HepG2 (cell line): ENCODE data around the gene FANCD2. TPM values are rescaled to one million over a fixed set of nuclear protein-coding genes. Genes with fewer than 3 reads are reported as not detected.

Experiments used
- ATF3 ChIP-seq: sonication (generic); formaldehyde crosslinking; IDR thresholded peaks from 2 replicates; pipeline ENCODE4 v1.4.0; 2020; ENCODE audit warnings: missing genetic modification reagents
- FOSL2 ChIP-seq: sonication (generic); formaldehyde crosslinking; IDR thresholded peaks from 2 replicates; pipeline ENCODE4 v1.4.0; 2020; ENCODE audit warnings: missing genetic modification reagents
- HBP1 ChIP-seq: IDR thresholded peaks from 2 replicates; pipeline ENCODE4 v1.6.1; 2016; ENCODE audit warnings: low read depth, control low read depth
- JUN ChIP-seq: sonication (generic); formaldehyde crosslinking; IDR thresholded peaks from 2 replicates; pipeline ENCODE4 v1.4.0; 2020; ENCODE audit warnings: mild to moderate bottlenecking, missing genetic modification reagents
- KDM2A ChIP-seq: sonication (generic); formaldehyde crosslinking; IDR thresholded peaks from 2 replicates; pipeline ENCODE4 v1.4.0; 2020; ENCODE audit warnings: low read depth, missing genetic modification reagents, borderline replicate concordance
- KLF9 ChIP-seq: IDR thresholded peaks from 2 replicates; pipeline ENCODE4 v1.6.1; 2016; ENCODE audit warnings: low read depth
- MAZ ChIP-seq, 2 experiments: sonication (generic) in 1 of 2; formaldehyde crosslinking in 1 of 2; IDR thresholded peaks; 2 replicates each; pipeline versions ENCODE4 v1.5.0 to v1.6.1; 2012 to 2020; ENCODE audit warnings: low read depth in 2 of 2, mild to moderate bottlenecking in 2 of 2, borderline replicate concordance in 1 of 2, improper control_type of control experiment in 1 of 2, low read length in 1 of 2, missing genetic modification reagents in 1 of 2, moderate library complexity in 1 of 2
- MED13 ChIP-seq: sonication (generic); formaldehyde crosslinking; IDR thresholded peaks from 2 replicates; pipeline ENCODE4 v1.5.0; 2020; ENCODE audit warnings: missing genetic modification reagents
- NR2C2 ChIP-seq: sonication (generic); formaldehyde crosslinking; IDR thresholded peaks from 2 replicates; pipeline ENCODE4 v1.4.0; 2020; ENCODE audit warnings: missing genetic modification reagents, mild to moderate bottlenecking, moderate library complexity, borderline replicate concordance
- PATZ1 ChIP-seq: sonication (generic); formaldehyde crosslinking; IDR thresholded peaks from 2 replicates; pipeline ENCODE4 v1.4.0; 2020; ENCODE audit warnings: missing genetic modification reagents
- PBX3 ChIP-seq: sonication (generic); formaldehyde crosslinking; IDR thresholded peaks from 2 replicates; pipeline ENCODE4 v1.8.1; 2023; ENCODE audit warnings: missing genetic modification reagents, inconsistent platforms, borderline replicate concordance
- TGIF2 ChIP-seq: IDR thresholded peaks from 2 replicates; pipeline ENCODE4 v1.6.1; 2016; ENCODE audit warnings: control low read depth, missing compliant biosample characterization
- THAP11 ChIP-seq: IDR thresholded peaks from 2 replicates; pipeline ENCODE4 v1.6.1; 2016; ENCODE audit warnings: missing biosample characterization, missing genetic modification reagents
- ZFX ChIP-seq: sonication (generic); formaldehyde crosslinking; IDR thresholded peaks from 2 replicates; pipeline ENCODE4 v1.4.0; 2020; ENCODE audit warnings: mild to moderate bottlenecking, low read depth, missing genetic modification reagents, moderate library complexity
- ZNF614 ChIP-seq: IDR thresholded peaks from 2 replicates; pipeline ENCODE4 v1.6.1; 2018; ENCODE audit warnings: missing biosample characterization, missing genetic modification reagents, inconsistent platforms, borderline replicate concordance
- ZNF878 ChIP-seq: sonication (generic); formaldehyde crosslinking; IDR thresholded peaks from 2 replicates; pipeline ENCODE4 v1.8.1; 2023; ENCODE audit warnings: mild to moderate bottlenecking, missing genetic modification reagents, moderate library complexity
- ZZZ3 ChIP-seq: sonication (generic); formaldehyde crosslinking; IDR thresholded peaks from 2 replicates; pipeline ENCODE4 v1.4.0; 2020; ENCODE audit warnings: missing genetic modification reagents, mild to moderate bottlenecking, borderline replicate concordance
- polyA plus RNA-seq, 8 experiments: library from polyadenylated mRNA; depleted of rRNA in 3 of 8; stranded (reverse) in 7 of 8; unstranded in 1 of 8; fragments of >200 nt; fragmentation: Illumina TruSeq in 4 of 8; extraction: Trizol in 4 of 8; gene quantifications; 2 replicates each; pipeline versions ENCODE4 v1.2.1 to v1.2.3, GENCODE V29; 2011 to 2016; ENCODE audit warnings: low read depth in 4 of 8, missing spikeins in 1 of 8, mixed read lengths in 1 of 8; ENCODE audit not compliant: insufficient read depth in 1 of 8
- total RNA-seq, 5 experiments: library from RNA; depleted of rRNA; stranded (reverse); fragments of >200 nt; fragmentation: Illumina TruSeq; extraction: Trizol; gene quantifications; 2 replicates each; pipeline ENCODE4 v1.2.3, GENCODE V29; 2016; ENCODE audit warnings: low read depth in 1 of 5
- TF ChIP-seq, protein P1 (sequence below): IDR thresholded peaks from 2 replicates; pipeline ENCODE4 v1.4.0; 2020; ENCODE audit warnings: mild to moderate bottlenecking, missing genetic modification reagents

The FANCD2 gene
- total and polyA plus RNA-seq, 2 of the 13 experiments (the other 11 are each of a cell fraction or from before 2014, with no cell fraction given) = 10.1 to 42.0 TPM

DNA sequence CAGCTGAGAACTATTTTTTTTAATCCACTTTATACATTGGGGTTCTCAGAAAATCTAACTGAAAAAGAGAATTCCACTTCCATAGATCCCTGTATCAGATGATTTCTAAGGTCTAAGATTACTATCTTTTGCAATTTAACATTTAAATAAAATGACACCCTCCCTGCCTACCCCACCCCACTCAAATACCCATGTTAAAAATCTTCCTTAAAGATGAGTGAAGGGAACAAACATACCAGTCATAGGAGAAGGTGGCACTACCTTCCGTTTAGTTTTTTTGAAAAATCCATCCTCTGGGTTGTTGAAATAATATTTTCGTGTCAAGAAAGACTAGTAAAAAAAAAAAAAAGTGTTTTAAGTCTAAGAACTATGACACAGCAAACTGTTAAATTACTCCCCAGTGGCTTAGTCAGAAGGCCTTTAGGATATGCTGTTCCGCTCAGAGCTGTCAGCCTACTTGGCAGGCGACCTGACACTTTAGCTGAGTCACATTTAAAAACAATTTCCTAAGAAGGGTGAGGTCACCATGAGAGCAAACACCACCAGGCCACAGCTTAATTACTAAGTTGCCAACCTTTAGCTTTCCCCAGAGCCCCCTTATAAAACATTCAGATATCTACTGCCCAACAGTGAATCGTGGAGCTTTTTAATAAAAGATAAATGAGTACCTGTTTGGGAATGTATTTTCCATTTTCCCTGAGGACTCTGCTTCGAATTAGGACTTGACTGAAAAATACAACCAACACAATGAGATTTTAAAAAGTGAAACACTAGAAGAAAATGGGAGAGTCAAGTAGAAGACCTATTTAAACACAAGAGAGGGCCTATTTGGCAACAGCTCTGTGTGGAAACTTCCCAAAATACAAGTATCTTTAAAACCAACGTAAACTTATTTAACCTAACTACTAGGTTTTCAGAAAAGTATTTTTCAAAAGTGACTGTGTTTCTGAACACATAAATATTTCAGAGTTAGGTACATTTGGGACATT lies 49.2 kb upstream of the FANCD2 start (continued):
- TF ChIP-seq PATZ1 (0 out of 2 replicates have a peak, but pooled peaks have one; percentile 15), MED13 (CRISPR knock-in tag) (no peak), ZNF614 (CRISPR knock-in tag) (0 out of 2 replicates have a peak, but pooled peaks have one; percentile 35), KDM2A (CRISPR knock-in tag) (no peak), ZNF878 (CRISPR knock-in tag) (0 out of 2 replicates have a peak, but pooled peaks have one; percentile 57), ATF3 (CRISPR knock-in tag) (peak; percentile 92), ZFX (CRISPR knock-in tag) (0 out of 2 replicates have a peak, but pooled peaks have one; percentile 28), MAZ (IDR thresholded peaks at IDR 0.05; ENCODE audit: borderline replicate concordance, low read depth, low read length) (no peak), MAZ (CRISPR knock-in tag; IDR thresholded peaks at IDR 0.05; ENCODE audit: low read depth) (no peak), PBX3 (CRISPR knock-in tag) (no peak), ZZZ3 (CRISPR knock-in tag) (no peak), NR2C2 (no peak), THAP11 (CRISPR knock-in tag) (0 out of 2 replicates have a peak, but pooled peaks have one; percentile 27), HBP1 (no peak), FOSL2 (CRISPR knock-in tag) (peak; percentile 92), TGIF2 (CRISPR knock-in tag) (peak; percentile 78; the same call in 1 of the 2 replicates), KLF9 (CRISPR knock-in tag) (no peak), JUN (CRISPR knock-in tag) (peak; percentile 87; the same call in 1 of the 2 replicates)
- TF ChIP-seq, protein P1, sequence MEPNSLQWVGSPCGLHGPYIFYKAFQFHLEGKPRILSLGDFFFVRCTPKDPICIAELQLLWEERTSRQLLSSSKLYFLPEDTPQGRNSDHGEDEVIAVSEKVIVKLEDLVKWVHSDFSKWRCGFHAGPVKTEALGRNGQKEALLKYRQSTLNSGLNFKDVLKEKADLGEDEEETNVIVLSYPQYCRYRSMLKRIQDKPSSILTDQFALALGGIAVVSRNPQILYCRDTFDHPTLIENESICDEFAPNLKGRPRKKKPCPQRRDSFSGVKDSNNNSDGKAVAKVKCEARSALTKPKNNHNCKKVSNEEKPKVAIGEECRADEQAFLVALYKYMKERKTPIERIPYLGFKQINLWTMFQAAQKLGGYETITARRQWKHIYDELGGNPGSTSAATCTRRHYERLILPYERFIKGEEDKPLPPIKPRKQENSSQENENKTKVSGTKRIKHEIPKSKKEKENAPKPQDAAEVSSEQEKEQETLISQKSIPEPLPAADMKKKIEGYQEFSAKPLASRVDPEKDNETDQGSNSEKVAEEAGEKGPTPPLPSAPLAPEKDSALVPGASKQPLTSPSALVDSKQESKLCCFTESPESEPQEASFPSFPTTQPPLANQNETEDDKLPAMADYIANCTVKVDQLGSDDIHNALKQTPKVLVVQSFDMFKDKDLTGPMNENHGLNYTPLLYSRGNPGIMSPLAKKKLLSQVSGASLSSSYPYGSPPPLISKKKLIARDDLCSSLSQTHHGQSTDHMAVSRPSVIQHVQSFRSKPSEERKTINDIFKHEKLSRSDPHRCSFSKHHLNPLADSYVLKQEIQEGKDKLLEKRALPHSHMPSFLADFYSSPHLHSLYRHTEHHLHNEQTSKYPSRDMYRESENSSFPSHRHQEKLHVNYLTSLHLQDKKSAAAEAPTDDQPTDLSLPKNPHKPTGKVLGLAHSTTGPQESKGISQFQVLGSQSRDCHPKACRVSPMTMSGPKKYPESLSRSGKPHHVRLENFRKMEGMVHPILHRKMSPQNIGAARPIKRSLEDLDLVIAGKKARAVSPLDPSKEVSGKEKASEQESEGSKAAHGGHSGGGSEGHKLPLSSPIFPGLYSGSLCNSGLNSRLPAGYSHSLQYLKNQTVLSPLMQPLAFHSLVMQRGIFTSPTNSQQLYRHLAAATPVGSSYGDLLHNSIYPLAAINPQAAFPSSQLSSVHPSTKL = peak; percentile 72
